Brain microvascular endothelial cell (primary cell): ENCODE results near the gene ANKH.
"Not testable (repeated sequence)": the region's sequence is repeated elsewhere in the genome, so short reads cannot be mapped to it uniquely, and the experiment has no call there.

Experiments
- DNase-seq: peaks from one replicate; pipeline ENCODE4 v3.0.0-alpha.2; 2020
- H3K27ac ChIP-seq: fragments of 250-450 bp; sonication (Bioruptor Pico); 2 replicates; pipeline ENCODE4 v1.5.1; 2020; ENCODE audit warnings: mild to moderate bottlenecking, moderate library complexity
- H3K27me3 ChIP-seq: fragments of 250-450 bp; sonication (Bioruptor Pico); replicated peaks from 2 replicates; pipeline ENCODE4 v1.5.1; 2020; ENCODE audit warnings: mild to moderate bottlenecking
- H3K36me3 ChIP-seq: fragments of 250-450 bp; sonication (Bioruptor Pico); replicated peaks from 2 replicates; pipeline ENCODE4 v1.5.1; 2020; ENCODE audit warnings: mild to moderate bottlenecking
- H3K4me3 ChIP-seq: 2 replicates; pipeline ENCODE4 v1.5.1; 2011; ENCODE audit warnings: low read depth, mild to moderate bottlenecking, control low read depth, low read length, moderate library complexity
- CTCF ChIP-seq: IDR thresholded peaks from 2 replicates; pipeline ENCODE4 v1.5.1; 2011; ENCODE audit warnings: low read depth, mild to moderate bottlenecking, moderate library complexity, low read length, control low read depth, inconsistent platforms; ENCODE audit errors: missing control alignments
- in situ Hi-C: cut with HindIII; loops from 2 replicates; pipeline ENCODE4 v1.10.0; 2017; ENCODE audit warnings: low sequenced_read_pairs, low pct_ligation_motif_present

ANKH gene

GRCh38 chr5:14851597-14851996 lies 20.0 kb downstream of the ANKH start:
- in situ Hi-C loops: no loop called here

GRCh38 chr5:14851050-14851419 lies 20.5 kb downstream of the ANKH start:
- Histone ChIP-seq H3K36me3 (no peaks in the 10 kb centered on the region), H3K4me3 (no peak overlapping the region), H3K27me3 (no peaks in the 10 kb centered on the region), H3K27ac (no peak overlapping the region)
- DNase-seq: no peak
- TF ChIP-seq CTCF: no peak
- in situ Hi-C loops: no loop called here

More at GRCh38 chr5:14851597-14851996, 20.0 kb downstream of the ANKH start:
- H3K36me3 ChIP-seq: no peaks in the 10 kb centered on the region
- no peak overlapping the region for H3K4me3 ChIP-seq
- no peaks in the 10 kb centered on the region for H3K27me3 ChIP-seq
- no peak for DNase-seq
- TF ChIP-seq CTCF: no peak
- H3K27ac ChIP-seq: no peak overlapping the region

- TF ChIP-seq CTCF: no peak
- in situ Hi-C loops: no loop called here
- no peaks in the 10 kb centered on the region for H3K27me3 ChIP-seq
- H3K27ac ChIP-seq: no peak overlapping the region
- no peaks in the 10 kb centered on the region for H3K36me3 ChIP-seq
- no peak overlapping the region for H3K4me3 ChIP-seq
- no peak for DNase-seq
Observed at GRCh38 chr5:14850419-14851049, 21.0 kb downstream of the ANKH start.

GRCh38 chr5:14849516-14850294 lies 21.9 kb downstream of the ANKH start:
- no peaks in the 10 kb centered on the region for H3K36me3 ChIP-seq
- no peak overlapping the region for H3K27ac ChIP-seq
- no peak for DNase-seq
- no peak overlapping the region for H3K4me3 ChIP-seq
- no peaks in the 10 kb centered on the region for H3K27me3 ChIP-seq
- no peak for TF ChIP-seq CTCF
- in situ Hi-C loops: no loop called here

GRCh38 chr5:14848942-14849341 lies 22.6 kb downstream of the ANKH start:
- H3K4me3 ChIP-seq, H3K36me3 ChIP-seq, in situ Hi-C loops, H3K27ac ChIP-seq, DNase-seq, H3K27me3 ChIP-seq: not testable (repeated sequence)

- no peak for DNase-seq
- in situ Hi-C loops: no loop called here
- Histone ChIP-seq H3K27me3 (no peaks in the 10 kb centered on the region), H3K4me3 (no peak overlapping the region), H3K36me3 (no peaks in the 10 kb centered on the region), H3K27ac (no peak overlapping the region)
- TF ChIP-seq CTCF: no peak
Observed at GRCh38 chr5:14848385-14848784, 23.2 kb downstream of the ANKH start.
